ENCODE data around the gene TCF7L1.

TCF7L1 gene

GRCh38 chr2:85240055-85240454 lies 106.9 kb downstream of the TCF7L1 start:
- Histone ChIP-seq H3K9me3 (ENCODE audit: control insufficient read depth, low read length) (no peaks in the 10 kb centered on the region), H3K9ac (no peak overlapping the region), H3K27me3 (ENCODE audit: control insufficient read depth, insufficient read depth, low read length) (no peaks in the 10 kb centered on the region), H2AFZ (no peak overlapping the region), H3K79me2 (peaks cover 10% of the 10 kb centered on the region), H3K27ac (no peak overlapping the region), H3K4me1 (peaks cover 11% of the 10 kb centered on the region), H3K4me2 (ENCODE audit: low read length) (no peak overlapping the region), H3K4me3 (ENCODE audit: low read depth, low read length) (no peak overlapping the region), H3K36me3 (ENCODE audit: control insufficient read depth, insufficient read depth, low read length) (no peaks in the 10 kb centered on the region)
- TF ChIP-seq CTCF (IDR thresholded peaks at IDR 0.05) = no peak

- no peak for TF ChIP-seq CTCF (IDR thresholded peaks at IDR 0.05)
- H3K4me1 ChIP-seq = peaks cover 21% of the 10 kb centered on the region
- no peak overlapping the region for H3K4me3 ChIP-seq (ENCODE audit: low read depth, low read length)
- H3K27ac ChIP-seq = no peak overlapping the region
- no peaks in the 10 kb centered on the region for H3K9me3 ChIP-seq (ENCODE audit: control insufficient read depth, low read length)
- H3K27me3 ChIP-seq (ENCODE audit: control insufficient read depth, insufficient read depth, low read length) = no peaks in the 10 kb centered on the region
- no peak overlapping the region for H3K9ac ChIP-seq
- H3K79me2 ChIP-seq = peaks cover 10% of the 10 kb centered on the region
- no peaks in the 10 kb centered on the region for H3K36me3 ChIP-seq (ENCODE audit: control insufficient read depth, insufficient read depth, low read length)
- H2AFZ ChIP-seq = no peak overlapping the region
- H3K4me2 ChIP-seq (ENCODE audit: low read length) = no peak overlapping the region
Observed at GRCh38 chr2:85242321-85242720, 109.1 kb downstream of the TCF7L1 start.

- Histone ChIP-seq H2AFZ (no peak overlapping the region), H3K27me3 (ENCODE audit: control insufficient read depth, insufficient read depth, low read length) (no peaks in the 10 kb centered on the region), H3K27ac (no peak overlapping the region), H3K9me3 (ENCODE audit: control insufficient read depth, low read length) (no peaks in the 10 kb centered on the region), H3K4me3 (ENCODE audit: low read depth, low read length) (no peak overlapping the region), H3K4me1 (peaks cover 21% of the 10 kb centered on the region), H3K4me2 (ENCODE audit: low read length) (no peak overlapping the region), H3K36me3 (ENCODE audit: control insufficient read depth, insufficient read depth, low read length) (no peaks in the 10 kb centered on the region), H3K79me2 (peaks cover 18% of the 10 kb centered on the region), H3K9ac (no peak overlapping the region)
- peak; percentile 79 for TF ChIP-seq CTCF (IDR thresholded peaks at IDR 0.05)
Observed at GRCh38 chr2:85243101-85244072, 110.2 kb downstream of the TCF7L1 start.

GRCh38 chr2:85244828-85245227 lies 111.6 kb downstream of the TCF7L1 start:
- Histone ChIP-seq H2AFZ (no peak overlapping the region), H3K4me2 (ENCODE audit: low read length) (no peak overlapping the region), H3K79me2 (peaks cover 19% of the 10 kb centered on the region), H3K9me3 (ENCODE audit: control insufficient read depth, low read length) (no peaks in the 10 kb centered on the region), H3K27me3 (ENCODE audit: control insufficient read depth, insufficient read depth, low read length) (no peaks in the 10 kb centered on the region), H3K9ac (no peak overlapping the region), H3K4me1 (peaks cover 21% of the 10 kb centered on the region), H3K4me3 (ENCODE audit: low read depth, low read length) (no peak overlapping the region), H3K36me3 (ENCODE audit: control insufficient read depth, insufficient read depth, low read length) (no peaks in the 10 kb centered on the region), H3K27ac (no peak overlapping the region)
- TF ChIP-seq CTCF (IDR thresholded peaks at IDR 0.05) = no peak

Data from parathyroid adenoma (tissue), 2 donors.